Measurements from ENCODE around the gene PPP1R3D. TPM values are rescaled to one million over a fixed set of nuclear protein-coding genes. Genes with fewer than 3 reads are reported as not detected.

PPP1R3D gene
- total and polyA plus RNA-seq, 7 donors = 2.0 to 14.7 (median 5.3) TPM

DNA sequence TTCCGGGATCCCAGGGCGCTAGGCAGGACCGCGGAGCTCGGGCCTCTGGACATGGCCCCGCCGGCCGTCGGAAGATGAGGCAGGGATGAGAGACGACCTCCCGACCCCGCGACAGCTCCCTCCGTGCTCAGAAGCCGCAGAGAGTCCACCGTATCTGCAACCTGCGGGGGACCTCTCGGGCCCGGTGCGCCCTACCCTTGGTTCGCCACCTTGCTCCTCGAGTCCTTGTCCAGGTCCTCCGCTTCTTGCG is 301 bp downstream of the PPP1R3D start:
- intact Hi-C loops (cut with DNase I) = loop anchor here in 1 of 2 donors (2.0 to 5.0 kb wide), 2 partner anchors 15 to 117 kb away; no protein-coding TSS in a partner anchor
- H3K4me1 ChIP-seq = peaks cover 59% of the 10 kb centered on the region
- peak; percentile 43 to 71 for DNase-seq

DNA sequence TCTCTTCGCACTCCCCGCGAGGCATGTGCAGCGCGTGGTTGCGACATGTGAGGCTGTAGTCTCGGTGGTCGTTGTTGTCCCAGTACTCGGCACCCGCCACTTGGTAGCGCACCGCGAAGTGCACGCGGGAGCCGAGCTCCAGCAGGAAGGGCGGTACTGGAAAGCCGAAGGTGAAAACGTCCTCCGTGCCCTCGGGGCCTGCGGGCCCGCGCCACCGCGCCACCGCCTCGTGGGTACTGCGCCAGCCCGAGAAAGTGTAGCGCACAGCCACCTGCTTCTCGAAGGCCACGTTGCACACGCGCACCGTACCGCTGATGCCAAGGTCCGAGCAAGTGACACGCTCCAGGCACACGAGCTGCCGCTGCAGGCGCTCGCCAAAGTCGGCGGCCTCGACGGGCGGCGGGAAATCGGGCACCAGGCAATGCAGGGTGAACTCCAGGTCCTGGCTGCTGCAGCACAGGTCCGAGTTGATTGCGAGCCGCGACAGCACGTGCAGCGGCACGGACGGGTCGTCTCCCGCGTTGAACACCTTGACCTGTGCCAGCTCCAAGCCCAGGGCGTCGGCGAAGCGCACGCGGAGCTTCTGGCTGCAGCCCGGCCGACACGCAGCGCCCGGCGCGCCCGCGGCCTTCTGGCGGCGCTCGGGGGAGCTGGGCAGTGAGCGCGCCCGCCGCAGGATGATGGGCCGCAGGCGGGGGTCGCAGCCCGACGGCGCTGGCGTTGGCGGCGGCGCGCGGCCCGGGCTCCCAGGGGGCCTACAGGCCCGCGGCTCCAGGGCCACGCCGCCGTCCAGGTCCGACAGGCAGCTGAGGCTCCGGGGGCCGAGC is 840 bp downstream of the PPP1R3D start:
- DNase-seq = peak; percentile 25 to 59

More for the DNA sequence above, 301 bp downstream of the PPP1R3D start:
- TF ChIP-seq, protein P1, sequence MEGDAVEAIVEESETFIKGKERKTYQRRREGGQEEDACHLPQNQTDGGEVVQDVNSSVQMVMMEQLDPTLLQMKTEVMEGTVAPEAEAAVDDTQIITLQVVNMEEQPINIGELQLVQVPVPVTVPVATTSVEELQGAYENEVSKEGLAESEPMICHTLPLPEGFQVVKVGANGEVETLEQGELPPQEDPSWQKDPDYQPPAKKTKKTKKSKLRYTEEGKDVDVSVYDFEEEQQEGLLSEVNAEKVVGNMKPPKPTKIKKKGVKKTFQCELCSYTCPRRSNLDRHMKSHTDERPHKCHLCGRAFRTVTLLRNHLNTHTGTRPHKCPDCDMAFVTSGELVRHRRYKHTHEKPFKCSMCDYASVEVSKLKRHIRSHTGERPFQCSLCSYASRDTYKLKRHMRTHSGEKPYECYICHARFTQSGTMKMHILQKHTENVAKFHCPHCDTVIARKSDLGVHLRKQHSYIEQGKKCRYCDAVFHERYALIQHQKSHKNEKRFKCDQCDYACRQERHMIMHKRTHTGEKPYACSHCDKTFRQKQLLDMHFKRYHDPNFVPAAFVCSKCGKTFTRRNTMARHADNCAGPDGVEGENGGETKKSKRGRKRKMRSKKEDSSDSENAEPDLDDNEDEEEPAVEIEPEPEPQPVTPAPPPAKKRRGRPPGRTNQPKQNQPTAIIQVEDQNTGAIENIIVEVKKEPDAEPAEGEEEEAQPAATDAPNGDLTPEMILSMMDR (IDR thresholded peaks at IDR 0.05) = no peak
- Histone ChIP-seq H3K9me3 (no peaks in the 10 kb centered on the region), H3K27me3 (ENCODE audit: insufficient read depth in 3 of 3, low read length in 2 of 3) (no peaks in the 10 kb centered on the region), H3K27ac (peak overlapping the region; percentile 96), H3K36me3 (ENCODE audit: insufficient read depth in 1 of 2, low read depth in 1 of 2) (peaks cover 0 to 26% of the 10 kb centered on the region in 2 donors), H3K4me3 (peak overlapping the region; percentile 85)
- WGBS, 3 donors = 0% methylated on average over 24 of the region's 24 CpGs
- ATAC-seq = peak in 3 of 4 donors; percentile 2 to 6 (median 4)

DNA sequence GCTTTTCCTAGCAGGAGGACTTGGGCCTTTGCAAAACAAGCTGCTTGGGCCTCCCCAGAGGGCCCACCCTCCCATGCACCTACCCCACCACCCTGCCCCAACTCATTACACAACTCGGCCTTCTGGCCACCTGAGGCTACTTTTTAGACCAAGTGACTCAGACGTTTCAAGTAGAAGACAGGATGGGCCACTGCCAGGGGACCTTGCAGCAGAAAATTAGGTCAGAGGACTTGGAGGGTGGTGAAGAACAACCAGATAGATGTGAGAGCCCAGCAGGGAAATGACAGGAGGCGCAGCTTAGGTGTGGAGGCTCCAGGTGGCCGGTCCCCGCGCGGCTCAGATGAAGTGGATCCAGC is 1.4 kb downstream of the PPP1R3D start:
- Histone ChIP-seq H3K4me1 (peaks cover 55% of the 10 kb centered on the region), H3K27ac (peak overlapping the region; percentile 96), H3K27me3 (ENCODE audit: insufficient read depth in 3 of 3, low read length in 2 of 3) (no peaks in the 10 kb centered on the region), H3K9me3 (no peaks in the 10 kb centered on the region), H3K36me3 (ENCODE audit: insufficient read depth in 1 of 2, low read depth in 1 of 2) (peaks cover 0 to 15% of the 10 kb centered on the region in 2 donors), H3K4me3 (peak overlapping the region; percentile 85)
- TF ChIP-seq, protein P1 (IDR thresholded peaks at IDR 0.05) = no peak
- intact Hi-C loops (cut with DNase I) = loop anchor here in 1 of 2 donors (5.0 kb wide), 1 partner anchor 119 kb away; no protein-coding TSS in a partner anchor
- DNase-seq (peak; percentile 76 to 90), ATAC-seq (peak; percentile 66 to 74 (median 70))
- WGBS, 3 donors = 61 to 69% (median 64%) methylated on average over 7 of the region's 7 CpGs

More for the DNA sequence above, 840 bp downstream of the PPP1R3D start:
- Histone ChIP-seq H3K36me3 (ENCODE audit: insufficient read depth in 1 of 2, low read depth in 1 of 2) (peaks cover 0 to 20% of the 10 kb centered on the region in 2 donors), H3K4me3 (peak overlapping the region; percentile 85), H3K27me3 (ENCODE audit: insufficient read depth in 3 of 3, low read length in 2 of 3) (no peaks in the 10 kb centered on the region), H3K4me1 (peaks cover 55% of the 10 kb centered on the region), H3K27ac (peak overlapping the region; percentile 96), H3K9me3 (no peaks in the 10 kb centered on the region)
- 42 to 59% (median 50%) methylated on average over 75 to 104 of the region's 104 CpGs for WGBS, 3 donors
- TF ChIP-seq, protein P1 (IDR thresholded peaks at IDR 0.05) = no peak
- intact Hi-C loops (cut with DNase I) = loop anchor here in 1 of 2 donors (5.0 kb wide), 1 partner anchor 118 kb away; no protein-coding TSS in a partner anchor
- ATAC-seq = peak in 1 of 4 donors; percentile 1

DNA sequence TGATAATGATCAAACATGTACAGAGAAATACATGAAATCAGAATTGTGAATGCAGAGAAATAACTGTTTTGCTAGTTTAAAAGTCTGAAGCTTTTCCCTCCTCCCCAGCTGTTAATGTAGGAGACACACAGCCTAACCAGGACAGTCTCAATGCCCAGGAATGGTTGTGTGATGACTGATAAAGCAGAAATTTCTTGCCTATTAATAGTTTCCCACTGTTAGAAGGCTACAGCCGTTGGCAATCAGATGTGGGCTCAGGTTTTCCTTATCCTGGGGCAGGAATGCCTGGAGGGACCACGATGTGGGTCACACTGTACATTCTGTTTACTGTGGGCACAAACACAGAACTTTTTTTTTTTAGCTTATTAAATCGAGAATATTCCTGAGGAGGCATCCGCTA is 1.9 kb downstream of the PPP1R3D start:
- Histone ChIP-seq H3K27ac (peak overlapping the region; percentile 96), H3K27me3 (ENCODE audit: insufficient read depth in 3 of 3, low read length in 2 of 3) (no peaks in the 10 kb centered on the region), H3K9me3 (no peaks in the 10 kb centered on the region), H3K4me3 (peak overlapping the region; percentile 85), H3K4me1 (peaks cover 55% of the 10 kb centered on the region), H3K36me3 (ENCODE audit: insufficient read depth in 1 of 2, low read depth in 1 of 2) (peaks cover 0 to 10% of the 10 kb centered on the region in 2 donors)
- intact Hi-C loops (cut with DNase I) = loop anchor here in 1 of 2 donors (5.0 kb wide), 1 partner anchor 119 kb away; no protein-coding TSS in a partner anchor
- 22 to 40% (median 26%) methylated on average over 4 of the region's 4 CpGs for WGBS, 3 donors
- TF ChIP-seq, protein P1 (IDR thresholded peaks at IDR 0.05) = no peak
- ATAC-seq (peak; percentile 55 to 70 (median 62)), DNase-seq (no peak)

Data from psoas muscle (tissue), 8 donors.